ENCODE results near the gene TPI1. TPM values are rescaled to one million over a fixed set of nuclear protein-coding genes. Genes with fewer than 3 reads are reported as not detected.

TPI1 gene
- total RNA-seq, 1 donor from 2014 or later, result 499 TPM

DNA sequence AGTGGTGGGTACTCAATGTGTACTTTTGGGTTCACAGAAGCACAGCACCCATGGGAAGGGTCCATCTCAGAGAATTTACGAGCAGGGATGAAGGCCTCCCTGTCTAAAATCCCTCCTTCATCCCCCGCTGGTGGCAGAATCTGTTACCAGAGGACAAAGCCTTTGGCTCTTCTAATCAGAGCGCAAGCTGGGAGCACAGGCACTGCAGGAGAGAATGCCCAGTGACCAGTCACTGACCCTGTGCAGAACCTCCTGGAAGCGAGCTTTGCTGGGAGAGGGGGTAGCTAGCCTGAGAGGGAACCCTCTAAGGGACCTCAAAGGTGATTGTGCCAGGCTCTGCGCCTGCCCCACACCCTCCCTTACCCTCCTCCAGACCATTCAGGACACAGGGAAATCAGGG, 47.2 kb upstream of the TPI1 start:
- no peak for DNase-seq (ENCODE audit: low read depth)
- TF ChIP-seq, protein P1, sequence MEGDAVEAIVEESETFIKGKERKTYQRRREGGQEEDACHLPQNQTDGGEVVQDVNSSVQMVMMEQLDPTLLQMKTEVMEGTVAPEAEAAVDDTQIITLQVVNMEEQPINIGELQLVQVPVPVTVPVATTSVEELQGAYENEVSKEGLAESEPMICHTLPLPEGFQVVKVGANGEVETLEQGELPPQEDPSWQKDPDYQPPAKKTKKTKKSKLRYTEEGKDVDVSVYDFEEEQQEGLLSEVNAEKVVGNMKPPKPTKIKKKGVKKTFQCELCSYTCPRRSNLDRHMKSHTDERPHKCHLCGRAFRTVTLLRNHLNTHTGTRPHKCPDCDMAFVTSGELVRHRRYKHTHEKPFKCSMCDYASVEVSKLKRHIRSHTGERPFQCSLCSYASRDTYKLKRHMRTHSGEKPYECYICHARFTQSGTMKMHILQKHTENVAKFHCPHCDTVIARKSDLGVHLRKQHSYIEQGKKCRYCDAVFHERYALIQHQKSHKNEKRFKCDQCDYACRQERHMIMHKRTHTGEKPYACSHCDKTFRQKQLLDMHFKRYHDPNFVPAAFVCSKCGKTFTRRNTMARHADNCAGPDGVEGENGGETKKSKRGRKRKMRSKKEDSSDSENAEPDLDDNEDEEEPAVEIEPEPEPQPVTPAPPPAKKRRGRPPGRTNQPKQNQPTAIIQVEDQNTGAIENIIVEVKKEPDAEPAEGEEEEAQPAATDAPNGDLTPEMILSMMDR (IDR thresholded peaks at IDR 0.05; ENCODE audit: insufficient read depth, low read length, poor library complexity, severe bottlenecking), result no peak
- no peaks in the 10 kb centered on the region for H3K36me3 ChIP-seq (ENCODE audit: control insufficient read depth, insufficient read depth, low read length)
- H3K4me3 ChIP-seq (ENCODE audit: low read depth, low read length), result no peak overlapping the region
- H3K27me3 ChIP-seq (ENCODE audit: control insufficient read depth, insufficient read depth, low read length), result peaks cover 22% of the 10 kb centered on the region

DNA sequence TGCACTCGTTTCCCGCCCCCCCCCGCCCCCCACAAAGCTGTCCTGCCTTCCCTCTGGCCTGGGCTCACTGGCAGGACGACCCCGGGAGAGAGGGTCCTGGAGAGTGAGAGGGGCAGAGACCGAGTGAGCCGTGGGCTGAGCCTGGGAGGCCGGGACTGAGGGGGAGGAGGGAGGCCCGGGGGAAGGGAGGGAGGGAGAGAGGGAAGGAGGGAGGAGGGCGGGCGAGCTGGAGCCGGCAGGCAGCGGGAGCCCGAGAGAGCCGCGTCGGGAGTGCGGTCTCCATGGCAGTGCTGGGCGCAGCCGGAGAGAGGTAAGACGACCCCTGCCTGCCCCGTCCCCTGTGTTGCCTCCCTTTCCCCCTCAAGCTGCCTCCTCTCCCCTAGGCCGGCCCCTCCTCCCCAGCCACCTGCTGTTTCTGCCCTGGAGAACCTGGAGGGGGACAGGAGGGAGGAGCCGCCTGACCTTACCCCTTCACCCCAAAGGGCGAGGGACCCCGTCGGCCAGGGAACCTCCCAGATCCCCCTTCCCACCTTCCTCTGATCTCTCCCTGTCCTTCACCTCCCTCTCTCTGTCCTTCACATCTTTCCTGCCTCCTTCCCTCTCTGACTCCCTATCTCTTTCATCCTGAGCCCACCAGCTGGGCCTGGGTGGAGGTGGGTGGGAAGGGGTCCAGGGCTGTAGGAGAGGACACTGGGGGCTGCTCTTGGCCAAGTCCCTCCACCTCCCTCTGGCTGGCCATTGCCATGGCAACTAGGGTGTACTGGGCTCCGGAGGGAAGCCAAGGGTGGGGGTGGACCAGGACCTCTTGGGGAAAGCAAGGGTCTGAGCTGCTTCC, 45.5 kb upstream of the TPI1 start, which contains the start of gene GPR162:
Gene GPR162, plus strand, starts transcription at position 231 of the 835 bp plus-strand sequence. CDS start 2,078 bp downstream, outside the sequence.
- DNase-seq (ENCODE audit: low read depth), result no peak

DNA sequence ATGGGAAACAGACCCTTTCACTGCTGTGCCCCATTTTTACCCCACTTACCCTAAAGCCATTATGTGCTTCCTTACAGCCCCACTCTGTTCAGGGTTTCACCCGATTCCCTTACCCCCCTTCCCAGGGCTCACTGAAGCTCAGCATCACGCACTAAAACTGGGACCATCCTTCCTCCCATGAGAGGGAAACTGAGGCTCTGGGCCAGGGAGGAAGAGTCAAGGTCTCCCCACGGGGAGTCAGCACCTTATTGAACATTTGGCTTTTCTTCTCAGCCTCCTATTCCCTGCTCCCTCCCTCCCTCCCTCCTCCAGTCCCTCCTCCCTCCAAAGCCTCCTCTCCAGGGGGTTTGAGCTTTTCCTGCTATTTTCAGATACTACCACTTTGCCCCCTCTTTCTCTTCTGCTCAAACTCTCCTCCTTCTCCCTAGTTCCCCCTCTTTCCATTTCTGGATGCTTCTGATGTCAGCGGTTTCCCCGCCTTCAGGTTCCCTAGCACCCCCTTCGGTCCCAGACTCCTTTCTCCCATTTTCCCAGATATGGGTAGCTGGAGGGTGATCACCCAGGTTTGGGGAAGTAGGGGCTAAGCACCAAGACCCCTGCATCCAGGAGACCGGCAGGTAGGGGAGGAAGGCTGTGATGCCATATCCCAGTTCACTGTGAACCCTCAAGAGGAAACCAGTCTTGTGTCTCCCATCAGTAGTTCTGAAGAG, 44.8 kb upstream of the TPI1 start:
- no peak for DNase-seq (ENCODE audit: low read depth)
- no peaks in the 10 kb centered on the region for H3K36me3 ChIP-seq (ENCODE audit: control insufficient read depth, insufficient read depth, low read length)
- peaks cover 22% of the 10 kb centered on the region for H3K27me3 ChIP-seq (ENCODE audit: control insufficient read depth, insufficient read depth, low read length)
- no peak overlapping the region for H3K4me3 ChIP-seq (ENCODE audit: low read depth, low read length)
- TF ChIP-seq, protein P1 (IDR thresholded peaks at IDR 0.05; ENCODE audit: insufficient read depth, low read length, poor library complexity, severe bottlenecking), result no peak

More for the DNA sequence above, 45.5 kb upstream of the TPI1 start, which contains the start of gene GPR162:
- Histone ChIP-seq H3K36me3 (ENCODE audit: control insufficient read depth, insufficient read depth, low read length) (no peaks in the 10 kb centered on the region), H3K27me3 (ENCODE audit: control insufficient read depth, insufficient read depth, low read length) (peaks cover 22% of the 10 kb centered on the region), H3K4me3 (ENCODE audit: low read depth, low read length) (peak within 1 kb of the TSS; percentile 45)
- TF ChIP-seq, protein P1 (IDR thresholded peaks at IDR 0.05; ENCODE audit: insufficient read depth, low read length, poor library complexity, severe bottlenecking), result no peak

DNA sequence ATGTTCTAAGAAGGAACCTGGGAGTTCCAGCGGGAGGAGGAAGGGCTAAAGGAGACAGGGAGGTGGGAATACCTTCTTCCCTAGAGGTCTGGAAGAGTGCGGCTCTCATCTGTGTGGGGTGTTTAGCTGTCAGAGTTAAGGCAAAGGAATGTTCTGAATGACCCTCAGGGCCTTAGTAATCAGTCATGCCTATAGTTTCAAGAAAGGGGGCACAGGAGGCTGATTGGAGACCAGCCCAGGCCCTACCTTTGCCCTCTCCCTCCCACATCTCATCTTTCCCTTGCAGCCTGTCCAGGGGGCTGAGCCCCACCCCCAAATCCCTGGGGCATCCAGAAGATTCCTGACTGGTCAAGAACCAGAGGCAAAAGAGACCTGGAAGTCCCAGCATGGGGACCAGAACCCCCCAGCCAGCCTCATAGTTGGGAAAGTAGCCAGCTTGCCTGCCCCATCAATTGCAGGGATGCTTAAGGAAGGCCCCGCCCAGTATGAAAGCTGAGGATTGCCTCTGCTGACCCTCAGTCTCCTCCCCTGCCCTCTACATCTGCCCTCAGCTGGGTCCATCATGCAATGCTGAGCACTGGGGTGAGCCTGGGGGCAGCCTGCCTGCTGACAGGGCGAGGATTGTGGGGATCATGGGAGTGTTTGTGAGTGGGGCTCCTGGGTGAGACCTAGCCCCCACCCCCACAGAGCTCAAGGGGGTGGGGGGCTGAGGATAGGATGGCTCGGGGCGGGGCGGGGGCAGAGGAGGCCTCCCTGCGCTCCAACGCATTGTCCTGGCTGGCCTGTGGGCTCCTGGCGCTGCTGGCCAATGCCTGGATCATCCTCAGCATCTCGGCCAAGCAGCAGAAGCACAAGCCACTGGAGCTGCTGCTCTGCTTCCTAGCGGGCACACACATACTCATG, 43.9 kb upstream of the TPI1 start:
- TF ChIP-seq, protein P1 (IDR thresholded peaks at IDR 0.05; ENCODE audit: insufficient read depth, low read length, poor library complexity, severe bottlenecking), result no peak
- Histone ChIP-seq H3K36me3 (ENCODE audit: control insufficient read depth, insufficient read depth, low read length) (no peaks in the 10 kb centered on the region), H3K27me3 (ENCODE audit: control insufficient read depth, insufficient read depth, low read length) (peaks cover 22% of the 10 kb centered on the region), H3K4me3 (ENCODE audit: low read depth, low read length) (no peak overlapping the region)
- DNase-seq (ENCODE audit: low read depth), result no peak

DNA sequence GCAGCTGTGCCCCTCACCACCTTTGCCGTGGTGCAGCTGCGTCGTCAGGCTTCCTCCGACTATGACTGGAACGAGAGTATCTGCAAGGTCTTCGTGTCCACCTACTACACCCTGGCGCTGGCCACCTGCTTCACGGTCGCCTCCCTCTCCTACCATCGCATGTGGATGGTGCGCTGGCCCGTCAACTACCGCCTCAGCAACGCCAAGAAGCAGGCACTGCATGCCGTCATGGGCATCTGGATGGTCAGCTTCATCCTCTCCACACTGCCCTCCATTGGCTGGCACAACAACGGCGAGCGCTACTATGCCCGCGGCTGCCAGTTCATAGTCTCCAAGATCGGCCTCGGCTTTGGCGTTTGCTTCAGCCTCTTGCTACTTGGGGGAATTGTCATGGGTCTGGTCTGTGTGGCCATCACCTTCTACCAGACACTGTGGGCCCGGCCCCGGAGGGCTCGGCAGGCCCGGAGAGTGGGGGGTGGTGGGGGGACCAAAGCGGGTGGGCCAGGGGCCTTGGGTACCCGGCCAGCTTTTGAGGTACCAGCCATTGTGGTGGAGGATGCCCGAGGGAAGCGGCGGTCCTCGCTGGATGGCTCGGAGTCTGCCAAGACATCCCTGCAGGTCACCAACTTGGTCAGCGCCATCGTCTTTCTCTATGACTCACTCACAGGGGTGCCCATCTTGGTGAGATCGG, 43.1 kb upstream of the TPI1 start:
- TF ChIP-seq, protein P1 (IDR thresholded peaks at IDR 0.05; ENCODE audit: insufficient read depth, low read length, poor library complexity, severe bottlenecking), result no peak
- Histone ChIP-seq H3K4me3 (ENCODE audit: low read depth, low read length) (no peak overlapping the region), H3K27me3 (ENCODE audit: control insufficient read depth, insufficient read depth, low read length) (peaks cover 22% of the 10 kb centered on the region), H3K36me3 (ENCODE audit: control insufficient read depth, insufficient read depth, low read length) (no peaks in the 10 kb centered on the region)
- no peak for DNase-seq (ENCODE audit: low read depth)

Measured in kidney epithelial cell (primary cell).